Measurements from ENCODE around the gene MYL4.

- TF ChIP-seq BCL11A (IDR thresholded peaks at IDR 0.05; ENCODE audit: low read depth in 2 of 2, low read length in 2 of 2) (no peak), POLR2AphosphoS5 (IDR thresholded peaks at IDR 0.05; ENCODE audit: low read depth, low read length) (no peak), USF2 (IDR thresholded peaks at IDR 0.05; ENCODE audit: low read length) (no peak), POLR2A (IDR thresholded peaks at IDR 0.05; ENCODE audit: control extremely low read depth in 1 of 2, low read depth in 2 of 2, low read length in 2 of 2) (no peak), MAFK (IDR thresholded peaks at IDR 0.05; ENCODE audit: low read depth, low read length) (no peak), SIN3A (conservative IDR thresholded peaks at IDR 0.05 in 1 of 2, IDR thresholded peaks at IDR 0.05 in 1 of 2; ENCODE audit: low read depth in 1 of 2, low read length in 2 of 2) (no peak), KDM5A (IDR thresholded peaks at IDR 0.05; ENCODE audit: low read length) (no peak), EZH2 (IDR thresholded peaks at IDR 0.05; ENCODE audit: low read depth, low read length, severe bottlenecking) (no peak), CREB1 (IDR thresholded peaks at IDR 0.05) (no peak), SP1 (IDR thresholded peaks at IDR 0.05; ENCODE audit: low read depth, low read length) (no peak)
- TF ChIP-seq, protein P1, sequence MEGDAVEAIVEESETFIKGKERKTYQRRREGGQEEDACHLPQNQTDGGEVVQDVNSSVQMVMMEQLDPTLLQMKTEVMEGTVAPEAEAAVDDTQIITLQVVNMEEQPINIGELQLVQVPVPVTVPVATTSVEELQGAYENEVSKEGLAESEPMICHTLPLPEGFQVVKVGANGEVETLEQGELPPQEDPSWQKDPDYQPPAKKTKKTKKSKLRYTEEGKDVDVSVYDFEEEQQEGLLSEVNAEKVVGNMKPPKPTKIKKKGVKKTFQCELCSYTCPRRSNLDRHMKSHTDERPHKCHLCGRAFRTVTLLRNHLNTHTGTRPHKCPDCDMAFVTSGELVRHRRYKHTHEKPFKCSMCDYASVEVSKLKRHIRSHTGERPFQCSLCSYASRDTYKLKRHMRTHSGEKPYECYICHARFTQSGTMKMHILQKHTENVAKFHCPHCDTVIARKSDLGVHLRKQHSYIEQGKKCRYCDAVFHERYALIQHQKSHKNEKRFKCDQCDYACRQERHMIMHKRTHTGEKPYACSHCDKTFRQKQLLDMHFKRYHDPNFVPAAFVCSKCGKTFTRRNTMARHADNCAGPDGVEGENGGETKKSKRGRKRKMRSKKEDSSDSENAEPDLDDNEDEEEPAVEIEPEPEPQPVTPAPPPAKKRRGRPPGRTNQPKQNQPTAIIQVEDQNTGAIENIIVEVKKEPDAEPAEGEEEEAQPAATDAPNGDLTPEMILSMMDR (IDR thresholded peaks at IDR 0.05; ENCODE audit: control extremely low read depth in 1 of 3, insufficient read depth in 1 of 3, low read depth in 1 of 3, low read length in 3 of 3): no peak
Measured at GRCh38 chr17:47203984-47204721, 5.0 kb upstream of the MYL4 start.
